OCI-LY1 (cell line): Measurements from ENCODE around the gene ANKRD39.

ENCODE experiments used
- CTCF ChIP-seq: fragments of 200-600 bp; sonication (generic), shearing (Covaris generic); IDR thresholded peaks from 2 replicates; pipeline ENCODE4 v1.5.1; 2017; ENCODE audit warnings: mild to moderate bottlenecking, antibody characterized with exemption, low read length, moderate library complexity, mixed read lengths
- EZH2 ChIP-seq: fragments of 200-600 bp; sonication (generic), shearing (Covaris generic); IDR thresholded peaks from 2 replicates; pipeline ENCODE4 v1.8.0; 2017; ENCODE audit warnings: borderline replicate concordance, mixed run types, mild to moderate bottlenecking, antibody characterized with exemption, low read length, moderate library complexity, mixed read lengths

- TF ChIP-seq CTCF (no peak), EZH2 (no peak)
These were observed 46.0 kb upstream of the ANKRD39 start for GRCh38 chr2:96903815-96904214.
